Adrenal gland (tissue), 12 donors: ENCODE data around the gene TMEM179B. TPM values are rescaled to one million over a fixed set of nuclear protein-coding genes. Genes with fewer than 3 reads are reported as not detected.

Source experiments
- DNase-seq, 7 donors: peaks; one replicate each; pipeline ENCODE4 v3.0.0-alpha.2; 2019 to 2020
- H3K27ac ChIP-seq, 5 donors: fragments of 200-600 bp; sonication (generic) in 4 of 5; 1 replicate in 3 of 5; 2 replicates in 2 of 5; pipeline versions ENCODE4 v1.5.1 to v1.8.0; 2016 to 2020; ENCODE audit warnings: mild to moderate bottlenecking in 1 of 5
- H3K27me3 ChIP-seq: fragments of 200-600 bp; 2 replicates; pipeline ENCODE4 v1.8.0; 2021
- H3K36me3 ChIP-seq, 2 donors: fragments of 200-600 bp; replicated peaks in 1 of 2; 1 replicate in 1 of 2; 2 replicates in 1 of 2; pipeline versions ENCODE4 v1.5.1 to v1.8.0; 2018 to 2022
- H3K4me1 ChIP-seq, 2 donors: fragments of 200-600 bp; replicated peaks in 1 of 2; 1 replicate in 1 of 2; 2 replicates in 1 of 2; pipeline versions ENCODE4 v1.5.1 to v1.8.0; 2018 to 2021
- H3K4me3 ChIP-seq, 4 donors: fragments of 200-600 bp; sonication (generic) in 3 of 4; one replicate each; pipeline ENCODE4 v1.5.1; 2016 to 2018
- H3K9me3 ChIP-seq, 3 donors: fragments of 200-600 bp; sonication (generic) in 1 of 3; replicated peaks in 1 of 3; 1 replicate in 2 of 3; 2 replicates in 1 of 3; pipeline versions ENCODE4 v1.5.1 to v1.8.0; 2016 to 2021
- CTCF ChIP-seq, 6 experiments: fragments of 450-650 bp in 4 of 6; fragments of 200-600 bp in 2 of 6; sonication (generic) in 1 of 6; IDR thresholded peaks; 1 replicate in 5 of 6; 2 replicates in 1 of 6; pipeline versions ENCODE4 v1.5.1 to v1.8.0; 2016 to 2021; ENCODE audit warnings: antibody characterized with exemption in 6 of 6, mild to moderate bottlenecking in 2 of 6, moderate library complexity in 1 of 6
- POLR2A ChIP-seq, 2 donors: fragments of 450-650 bp; IDR thresholded peaks; one replicate each; pipeline ENCODE4 v1.6.1; 2017; ENCODE audit warnings: antibody characterized with exemption in 2 of 2, mild to moderate bottlenecking in 2 of 2, moderate library complexity in 1 of 2
- WGBS, 4 donors: extraction: QIAGEN DNeasy Blood & Tissue Kit in 2 of 4; methylation state at CpG; one replicate each; pipeline versions ENCODE4 v1.1.5 to v1.1.7; 2013 to 2017; 5-methylcytosine and 5-hydroxymethylcytosine counted together
- intact Hi-C, 2 donors: fragments of 100-400 bp; cut with DNase I; formaldehyde crosslinking; loops; one replicate each; pipeline versions ENCODE4 v1.14.1 to v1.15.0; 2022 to 2023
- polyA plus RNA-seq, 3 donors: library from polyadenylated mRNA; stranded (reverse); fragments of 200-250 nt in 2 of 3; fragments of 350-450 nt in 1 of 3; fragmentation: Illumina TruSeq in 1 of 3; extraction: RNeasy Lipid Tissue Mini Kit (QIAGEN cat#74804) in 1 of 3; gene quantifications; one replicate each; pipeline ENCODE4 v1.2.3, GENCODE V29; 2013 to 2014
- total RNA-seq, 9 donors: library from RNA; depleted of rRNA in 4 of 9; stranded (reverse); fragments of >200 nt in 4 of 9; fragments of 120-200 nt in 1 of 9; fragmentation: NEBNext Ultra II Directional in 1 of 9; extraction: Animal tissue kit (Norgen Biotek cat#: 25700) in 1 of 9; gene quantifications; one replicate each; pipeline versions ENCODE4 v1.1.0 to v1.2.4, GENCODE V29; 2013 to 2023
- donor health status: healthy with polysubstance abuse.
- donor health status: Bipolar disorder and iron deficiency.
- donor health status: DM: yes; HTN: yes; CAD: no.
- donor health status: DM: no; HTN: no; CAD: no.
- donor health status: DM: no; HTN: no; CAD: no.
- donor health status: DM: yes; HTN: yes; CAD: no.

The TMEM179B gene
- total and polyA plus RNA-seq, 12 donors, result 37.2 to 217 (median 70.5) TPM

GRCh38 chr11:62774407-62774806 lies 12.8 kb upstream of the TMEM179B start:
- DNase-seq, result no peak
- Histone ChIP-seq H3K36me3 (peaks cover 0 to 33% of the 10 kb centered on the region in 2 donors), H3K9me3 (no peaks in the 10 kb centered on the region), H3K4me3 (no peak overlapping the region), H3K4me1 (peaks cover 13 to 25% of the 10 kb centered on the region in 2 donors), H3K27ac (no peak overlapping the region), H3K27me3 (no peaks in the 10 kb centered on the region)
- no peak for TF ChIP-seq POLR2A (IDR thresholded peaks at IDR 0.05)
- TF ChIP-seq CTCF (IDR thresholded peaks at IDR 0.05), result no peak
- 73 to 85% (median 81%) methylated on average over 3 to 6 of the region's 6 CpGs for WGBS, 4 donors
- intact Hi-C loops, result no loop called here

GRCh38 chr11:62775646-62776045 lies 11.6 kb upstream of the TMEM179B start:
- no peaks in the 10 kb centered on the region for H3K9me3 ChIP-seq
- H3K4me1 ChIP-seq, result peaks cover 8 to 12% of the 10 kb centered on the region in 2 donors
- DNase-seq, result no peak
- WGBS, 4 donors, result 85 to 96% (median 94%) methylated on average over 17 of the region's 17 CpGs
- H3K4me3 ChIP-seq, result no peak overlapping the region
- H3K36me3 ChIP-seq, result peaks cover 0 to 40% of the 10 kb centered on the region in 2 donors
- no peaks in the 10 kb centered on the region for H3K27me3 ChIP-seq
- no peak overlapping the region for H3K27ac ChIP-seq
- intact Hi-C loops, result no loop called here
- TF ChIP-seq POLR2A (IDR thresholded peaks at IDR 0.05) (no peak), CTCF (IDR thresholded peaks at IDR 0.05) (no peak)

- DNase-seq, result no peak
- Histone ChIP-seq H3K27me3 (no peaks in the 10 kb centered on the region), H3K9me3 (no peaks in the 10 kb centered on the region), H3K4me1 (peaks cover 0 to 1% of the 10 kb centered on the region in 2 donors), H3K27ac (no peak overlapping the region), H3K4me3 (no peak overlapping the region), H3K36me3 (peaks cover 0 to 44% of the 10 kb centered on the region in 2 donors)
- WGBS, 4 donors, result 71 to 93% (median 85%) methylated on average over 2 of the region's 2 CpGs
- intact Hi-C loops, result no loop called here
- TF ChIP-seq CTCF (IDR thresholded peaks at IDR 0.05) (no peak), POLR2A (IDR thresholded peaks at IDR 0.05) (no peak)
Observed at GRCh38 chr11:62777389-62777788, 9.8 kb upstream of the TMEM179B start.

GRCh38 chr11:62778441-62778840 lies 8.8 kb upstream of the TMEM179B start:
- no peaks in the 10 kb centered on the region for H3K9me3 ChIP-seq
- TF ChIP-seq CTCF (IDR thresholded peaks at IDR 0.05) (no peak), POLR2A (IDR thresholded peaks at IDR 0.05) (no peak)
- intact Hi-C loops, result no loop called here
- DNase-seq, result no peak
- H3K27me3 ChIP-seq, result no peaks in the 10 kb centered on the region
- WGBS, 4 donors, result 82 to 98% (median 90%) methylated on average over 3 of the region's 3 CpGs
- H3K4me1 ChIP-seq, result no peaks in the 10 kb centered on the region
- H3K27ac ChIP-seq, result no peak overlapping the region
- peaks cover 0 to 49% of the 10 kb centered on the region in 2 donors for H3K36me3 ChIP-seq
- no peak overlapping the region for H3K4me3 ChIP-seq
